ENCODE measurements around the gene SYT9. TPM values are rescaled to one million over a fixed set of nuclear protein-coding genes. Genes with fewer than 3 reads are reported as not detected.

Gene SYT9
- total and polyA plus RNA-seq, 10 of the 15 experiments (the other 5 are each of a cell fraction or from before 2014, with no cell fraction given), result 0.03 TPM; not detected in 9

DNA sequence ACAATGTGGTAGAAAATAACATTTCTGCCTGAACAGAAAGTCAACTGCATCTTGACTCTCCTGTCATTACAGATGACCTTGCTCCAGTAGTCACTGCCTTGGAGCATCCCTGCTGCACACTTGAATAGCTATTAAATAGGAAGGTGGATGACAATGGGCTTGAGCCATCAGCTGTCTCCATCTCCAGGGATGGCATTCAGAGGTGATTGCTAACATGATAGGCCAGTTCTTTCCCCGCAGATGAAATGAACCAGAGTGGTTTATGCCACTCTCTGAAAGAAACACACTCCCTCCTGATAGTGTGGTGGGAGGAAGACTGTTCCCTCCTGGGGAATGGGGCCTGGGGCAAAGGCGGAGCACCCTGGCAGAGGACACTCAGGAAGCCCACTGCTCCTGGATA, 176.5 kb downstream of the SYT9 start (continued):
- TF ChIP-seq SRF (IDR thresholded peaks at IDR 0.05; ENCODE audit: low read depth in 2 of 2, low read length in 2 of 2) (no peak), CREM (IDR thresholded peaks at IDR 0.05; ENCODE audit: low read depth) (no peak)

DNA sequence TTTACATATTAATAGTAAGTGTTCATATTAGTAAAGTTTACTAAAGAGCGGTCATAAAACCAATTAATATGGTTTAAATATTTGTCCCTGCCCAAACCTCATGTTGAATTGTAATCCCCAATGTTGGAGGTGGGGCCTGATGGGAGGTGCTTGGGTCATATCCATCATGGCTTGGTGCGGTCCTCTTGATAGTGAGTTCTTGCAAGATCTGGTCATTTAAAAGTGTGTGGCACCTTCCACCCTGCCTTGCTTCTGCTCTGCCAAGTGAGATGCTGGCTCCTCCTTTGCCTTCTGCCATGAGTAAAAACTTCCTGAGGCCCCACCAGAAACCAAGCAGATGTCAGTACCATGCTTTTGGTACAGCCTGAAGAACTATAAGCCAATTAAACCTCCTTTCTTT, 178.8 kb downstream of the SYT9 start:
- CTCF ChIA-PET, result interaction anchor here (0.7 to 1.4 kb wide), 2 partner anchors 10 to 11 kb away, joined by 3 to 4 read pairs; no protein-coding TSS in a partner anchor
- in situ Hi-C loops (cut with MboI), result no loop called here
- intact Hi-C loops (cut with micrococcal nuclease; ENCODE audit: unreplicated experiment), result no loop called here
- FAIRE-seq (no peak), ATAC-seq (no peak), DNase-seq (ENCODE audit: low read depth, low spot score) (no peak)
- Histone ChIP-seq H3K36me3 (ENCODE audit: control insufficient read depth in 2 of 2, insufficient read depth in 2 of 2, low read length in 1 of 2) (no peaks in the 10 kb centered on the region), H3K4me2 (ENCODE audit: control insufficient read depth, insufficient read depth) (no peak overlapping the region), H3K27me3 (replicated peaks in 1 of 2; ENCODE audit: control insufficient read depth in 2 of 2, insufficient read depth in 2 of 2, low read length in 1 of 2) (no peaks in the 10 kb centered on the region), H3K27ac (ENCODE audit: control insufficient read depth, insufficient read depth) (no peak overlapping the region), H3K9ac (ENCODE audit: control insufficient read depth, insufficient read depth, low read length) (no peak overlapping the region), H2AFZ (ENCODE audit: control insufficient read depth, low read depth, low read length) (no peak overlapping the region), H3K9me3 (replicated peaks; ENCODE audit: control insufficient read depth, insufficient read depth, low read length) (no peaks in the 10 kb centered on the region), H3K79me2 (ENCODE audit: control insufficient read depth, insufficient read depth, low read length) (no peaks in the 10 kb centered on the region), H3K4me1 (ENCODE audit: control insufficient read depth, insufficient read depth, low read length) (no peaks in the 10 kb centered on the region), H4K20me1 (ENCODE audit: control insufficient read depth, insufficient read depth) (no peaks in the 10 kb centered on the region), H3K4me3 (no peak overlapping the region)
- no peak for TF ChIP-seq EZH2 (IDR thresholded peaks at IDR 0.05; ENCODE audit: borderline replicate concordance, control insufficient read depth, low read depth, low read length)
- no peak for TF ChIP-seq ZNF217 (IDR thresholded peaks at IDR 0.05)
- TF ChIP-seq, protein P1, sequence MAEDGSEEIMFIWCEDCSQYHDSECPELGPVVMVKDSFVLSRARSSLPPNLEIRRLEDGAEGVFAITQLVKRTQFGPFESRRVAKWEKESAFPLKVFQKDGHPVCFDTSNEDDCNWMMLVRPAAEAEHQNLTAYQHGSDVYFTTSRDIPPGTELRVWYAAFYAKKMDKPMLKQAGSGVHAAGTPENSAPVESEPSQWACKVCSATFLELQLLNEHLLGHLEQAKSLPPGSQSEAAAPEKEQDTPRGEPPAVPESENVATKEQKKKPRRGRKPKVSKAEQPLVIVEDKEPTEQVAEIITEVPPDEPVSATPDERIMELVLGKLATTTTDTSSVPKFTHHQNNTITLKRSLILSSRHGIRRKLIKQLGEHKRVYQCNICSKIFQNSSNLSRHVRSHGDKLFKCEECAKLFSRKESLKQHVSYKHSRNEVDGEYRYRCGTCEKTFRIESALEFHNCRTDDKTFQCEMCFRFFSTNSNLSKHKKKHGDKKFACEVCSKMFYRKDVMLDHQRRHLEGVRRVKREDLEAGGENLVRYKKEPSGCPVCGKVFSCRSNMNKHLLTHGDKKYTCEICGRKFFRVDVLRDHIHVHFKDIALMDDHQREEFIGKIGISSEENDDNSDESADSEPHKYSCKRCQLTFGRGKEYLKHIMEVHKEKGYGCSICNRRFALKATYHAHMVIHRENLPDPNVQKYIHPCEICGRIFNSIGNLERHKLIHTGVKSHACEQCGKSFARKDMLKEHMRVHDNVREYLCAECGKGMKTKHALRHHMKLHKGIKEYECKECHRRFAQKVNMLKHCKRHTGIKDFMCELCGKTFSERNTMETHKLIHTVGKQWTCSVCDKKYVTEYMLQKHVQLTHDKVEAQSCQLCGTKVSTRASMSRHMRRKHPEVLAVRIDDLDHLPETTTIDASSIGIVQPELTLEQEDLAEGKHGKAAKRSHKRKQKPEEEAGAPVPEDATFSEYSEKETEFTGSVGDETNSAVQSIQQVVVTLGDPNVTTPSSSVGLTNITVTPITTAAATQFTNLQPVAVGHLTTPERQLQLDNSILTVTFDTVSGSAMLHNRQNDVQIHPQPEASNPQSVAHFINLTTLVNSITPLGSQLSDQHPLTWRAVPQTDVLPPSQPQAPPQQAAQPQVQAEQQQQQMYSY (CRISPR knock-in tag; IDR thresholded peaks at IDR 0.05), result no peak
- RAD21 ChIA-PET (ENCODE audit: unreplicated experiment), result no interaction called here
- BruUV-seq (replicated peaks), result no TSS peak
- SMC1A ChIA-PET (ENCODE audit: uncharacterized antibody, unreplicated experiment), result interaction anchor here (1.5 kb wide), 1 partner anchor 77 kb away, joined by 3 read pairs; no protein-coding TSS in a partner anchor
- WGBS (ENCODE audit: insufficient coverage, insufficient replicate concordance, low lambda C conversion rate, missing lambda C conversion rate), result 75% methylated on average over 2 of the region's 2 CpGs
- POLR2A ChIA-PET, result no interaction called here

Data from GM12878 (cell line).